HEK293T (cell line): ENCODE data around the gene NOXO1.

Experiments
- BHLHE40 ChIP-seq: fragments of 450-650 bp; IDR thresholded peaks from 2 replicates; pipeline ENCODE4 v1.6.1; 2016; ENCODE audit warnings: mild to moderate bottlenecking, moderate library complexity, borderline replicate concordance
- FOXA1 ChIP-seq: fragments of 450-650 bp; IDR thresholded peaks from 2 replicates; pipeline ENCODE4 v1.6.1; 2016; ENCODE audit warnings: mild to moderate bottlenecking
- FOXM1 ChIP-seq: fragments of 450-650 bp; IDR thresholded peaks from 2 replicates; pipeline ENCODE4 v1.6.1; 2017; ENCODE audit warnings: mild to moderate bottlenecking, borderline replicate concordance
- L3MBTL2 ChIP-seq: fragments of 450-650 bp; conservative IDR thresholded peaks from 2 replicates; pipeline ENCODE4 v1.6.1; 2016; ENCODE audit warnings: mild to moderate bottlenecking
- SP1 ChIP-seq: fragments of 450-650 bp; IDR thresholded peaks from 2 replicates; pipeline ENCODE4 v1.6.1; 2017
- SUZ12 ChIP-seq: fragments of 450-650 bp; IDR thresholded peaks from 2 replicates; pipeline ENCODE4 v1.6.1; 2016; ENCODE audit warnings: mild to moderate bottlenecking
- TARDBP ChIP-seq: fragments of 450-650 bp; IDR thresholded peaks from 2 replicates; pipeline ENCODE4 v1.6.1; 2016

DNA sequence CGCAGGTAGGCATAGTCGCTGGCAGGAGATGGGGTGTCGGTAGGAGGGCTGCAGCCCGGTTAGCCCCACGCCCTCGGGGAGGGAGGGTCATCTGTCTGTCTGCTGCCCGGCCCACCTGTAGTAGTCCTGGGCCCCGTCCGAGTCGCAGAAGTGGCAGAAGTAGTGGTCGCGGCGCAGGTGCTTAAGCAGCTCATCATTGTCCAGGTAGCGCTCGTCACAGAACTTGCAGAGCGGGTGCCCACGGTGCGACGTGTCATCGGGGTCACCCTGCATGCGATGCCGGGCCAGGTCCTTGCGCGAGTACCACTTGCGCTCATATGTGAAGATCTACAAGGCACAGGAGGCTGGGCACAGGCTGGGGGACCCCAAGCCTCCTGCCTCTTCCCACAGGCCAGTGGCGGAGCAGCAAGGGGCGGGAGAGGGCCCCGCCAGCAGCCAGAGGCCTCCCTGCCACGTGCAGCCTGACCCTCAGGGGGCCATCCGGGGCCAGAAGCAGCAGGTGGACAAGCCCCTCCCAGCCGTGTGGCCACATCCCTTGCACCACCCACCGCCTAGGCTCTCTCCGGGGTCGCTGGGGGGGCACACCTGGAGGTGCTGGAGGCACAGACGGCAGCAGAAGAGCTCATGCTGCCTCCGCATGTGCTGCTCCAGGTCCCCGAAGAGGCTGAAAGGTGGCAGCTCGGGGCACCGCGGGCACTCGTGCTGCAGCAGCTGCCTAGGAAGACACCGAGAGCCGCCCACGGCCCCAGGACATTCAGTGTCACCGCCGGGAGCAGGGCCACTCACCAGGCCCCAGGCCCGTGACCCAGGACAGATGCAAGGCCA lies 21.3 kb upstream of the NOXO1 start:
- TF ChIP-seq L3MBTL2 (no peak), SP1 (no peak), TARDBP (no peak), BHLHE40 (no peak), SUZ12 (no peak), FOXM1 (no peak), FOXA1 (no peak)
